ENCODE results near the gene ZCCHC7. TPM values are rescaled to one million over a fixed set of nuclear protein-coding genes. Genes with fewer than 3 reads are reported as not detected.

ZCCHC7 gene
- total RNA-seq, 2 donors from 2014 or later = 21.2 to 22.7 TPM

DNA sequence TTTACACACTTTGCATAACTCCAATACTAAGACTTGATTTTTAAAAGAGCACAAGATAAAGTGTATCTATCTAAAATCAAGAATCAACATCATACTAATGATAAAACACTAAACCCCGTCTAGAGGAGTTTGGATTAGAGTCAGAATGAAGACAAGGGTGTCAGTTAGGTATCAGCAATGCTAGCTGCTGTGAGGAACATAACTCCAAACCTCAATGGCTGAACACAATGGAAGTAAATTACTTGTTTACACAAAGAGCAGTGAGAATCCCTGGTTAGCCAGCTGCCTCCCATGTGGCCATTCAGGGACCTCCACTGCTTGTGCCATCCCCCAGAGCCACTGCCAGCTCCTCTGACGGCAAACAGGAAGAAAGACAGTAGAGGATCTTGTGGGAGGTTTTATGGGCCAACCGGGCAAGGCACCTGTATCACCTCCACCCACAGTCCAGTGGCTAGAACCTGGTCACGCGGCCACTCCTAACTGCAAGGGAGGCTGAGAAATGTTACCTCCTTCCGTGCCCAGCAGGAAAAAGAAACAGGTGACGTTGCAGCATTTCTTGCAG, 278.2 kb downstream of the ZCCHC7 start:
- H3K27me3 Mint-ChIP-seq (ENCODE audit: insufficient read depth) = no peaks in the 10 kb centered on the region
- 89 to 98% methylated on average over 5 to 7 of the region's 7 CpGs for WGBS, 2 experiments (ENCODE audit: insufficient coverage in 1 of 2, insufficient read length in 1 of 2)

DNA sequence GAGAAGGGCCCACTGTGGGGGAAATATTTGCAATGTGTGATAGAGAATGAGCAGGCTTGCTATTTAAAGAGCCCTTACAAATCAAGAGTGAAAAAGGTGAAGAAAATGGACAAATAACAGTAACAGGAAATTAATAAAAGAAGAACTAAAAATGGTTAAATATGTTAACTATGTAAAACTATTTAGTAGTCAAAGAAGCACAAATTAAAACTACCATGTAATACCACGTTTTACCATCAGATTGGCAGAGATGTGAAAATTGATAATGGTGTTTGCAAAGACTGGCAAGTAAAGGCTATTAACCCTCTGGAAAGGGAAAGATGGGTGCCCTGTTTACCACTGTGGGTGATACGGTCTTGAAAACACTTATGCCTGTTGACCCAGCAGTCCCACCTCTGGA, 279.0 kb downstream of the ZCCHC7 start:
- no peak for TF ChIP-seq CTCF (conservative IDR thresholded peaks at IDR 0.05)
- no peaks in the 10 kb centered on the region for H3K36me3 ChIP-seq (ENCODE audit: control insufficient read depth, insufficient read depth, low read length)
- H3K4me1 ChIP-seq (ENCODE audit: control insufficient read depth, insufficient read depth, low read length) = no peaks in the 10 kb centered on the region
- H3K27ac Mint-ChIP-seq = no peak overlapping the region
- H3K36me3 Mint-ChIP-seq (ENCODE audit: low read depth) = no peaks in the 10 kb centered on the region
- no peaks in the 10 kb centered on the region for H3K4me1 Mint-ChIP-seq
- no peak overlapping the region for H3K4me3 ChIP-seq (ENCODE audit: low read length)
- no peak for DNase-seq
- no peak overlapping the region for H3K9ac ChIP-seq (ENCODE audit: extremely low read depth, low read length, poor library complexity, severe bottlenecking)
- peaks cover 4% of the 10 kb centered on the region for H3K9me3 ChIP-seq (ENCODE audit: control insufficient read depth, low read length)
- H3K27me3 ChIP-seq (ENCODE audit: control insufficient read depth, insufficient read depth, low read length, poor library complexity, severe bottlenecking) = no peaks in the 10 kb centered on the region
- no peak overlapping the region for H3K27ac ChIP-seq (ENCODE audit: low read depth, low read length)
- H3K4me3 Mint-ChIP-seq = no peak overlapping the region
- 87 to 100% methylated on average over 1 to 2 of the region's 2 CpGs for WGBS, 2 experiments (ENCODE audit: insufficient coverage in 1 of 2, insufficient read length in 1 of 2)
- H3K9me3 Mint-ChIP-seq = no peaks in the 10 kb centered on the region
- H3K27me3 Mint-ChIP-seq (ENCODE audit: insufficient read depth) = no peaks in the 10 kb centered on the region

More for the DNA sequence above, 278.2 kb downstream of the ZCCHC7 start:
- no peaks in the 10 kb centered on the region for H3K36me3 ChIP-seq (ENCODE audit: control insufficient read depth, insufficient read depth, low read length)
- H3K4me3 ChIP-seq (ENCODE audit: low read length) = no peak overlapping the region
- no peaks in the 10 kb centered on the region for H3K4me1 ChIP-seq (ENCODE audit: control insufficient read depth, insufficient read depth, low read length)
- Mint-ChIP-seq H3K36me3 (ENCODE audit: low read depth) (no peaks in the 10 kb centered on the region), H3K4me1 (no peaks in the 10 kb centered on the region), H3K27ac (no peak overlapping the region), H3K4me3 (no peak overlapping the region), H3K9me3 (no peaks in the 10 kb centered on the region)
- H3K9me3 ChIP-seq (ENCODE audit: control insufficient read depth, low read length) = peaks cover 4% of the 10 kb centered on the region
- no peaks in the 10 kb centered on the region for H3K27me3 ChIP-seq (ENCODE audit: control insufficient read depth, insufficient read depth, low read length, poor library complexity, severe bottlenecking)
- no peak for DNase-seq
- TF ChIP-seq CTCF (conservative IDR thresholded peaks at IDR 0.05) = no peak
- H3K27ac ChIP-seq (ENCODE audit: low read depth, low read length) = no peak overlapping the region
- H3K9ac ChIP-seq (ENCODE audit: extremely low read depth, low read length, poor library complexity, severe bottlenecking) = no peak overlapping the region

- Histone ChIP-seq H3K36me3 (ENCODE audit: control insufficient read depth, insufficient read depth, low read length) (no peaks in the 10 kb centered on the region), H3K27me3 (ENCODE audit: control insufficient read depth, insufficient read depth, low read length, poor library complexity, severe bottlenecking) (no peaks in the 10 kb centered on the region)
Observed at GRCh38 chr9:37404590-37404989, 284.2 kb downstream of the ZCCHC7 start.

More at GRCh38 chr9:37404590-37404989, 284.2 kb downstream of the ZCCHC7 start:
- 80 to 91% methylated on average over 8 to 9 of the region's 9 CpGs for WGBS, 2 experiments (ENCODE audit: insufficient coverage in 1 of 2, insufficient read length in 1 of 2)
- Histone ChIP-seq H3K9me3 (ENCODE audit: control insufficient read depth, low read length) (no peaks in the 10 kb centered on the region), H3K4me3 (ENCODE audit: low read length) (no peak overlapping the region), H3K27ac (ENCODE audit: low read depth, low read length) (no peak overlapping the region), H3K9ac (ENCODE audit: extremely low read depth, low read length, poor library complexity, severe bottlenecking) (no peak overlapping the region), H3K4me1 (ENCODE audit: control insufficient read depth, insufficient read depth, low read length) (no peaks in the 10 kb centered on the region)
- no peaks in the 10 kb centered on the region for H3K9me3 Mint-ChIP-seq
- H3K36me3 Mint-ChIP-seq (ENCODE audit: low read depth) = no peaks in the 10 kb centered on the region
- TF ChIP-seq CTCF (conservative IDR thresholded peaks at IDR 0.05) = no peak
- H3K4me3 Mint-ChIP-seq = no peak overlapping the region
- H3K27me3 Mint-ChIP-seq (ENCODE audit: insufficient read depth) = no peaks in the 10 kb centered on the region
- no peaks in the 10 kb centered on the region for H3K4me1 Mint-ChIP-seq
- DNase-seq = no peak
- H3K27ac Mint-ChIP-seq = no peak overlapping the region

All from endodermal cell (in vitro differentiated cells).